ENCODE results near the gene GIGYF2. TPM values are rescaled to one million over a fixed set of nuclear protein-coding genes. Genes with fewer than 3 reads are reported as not detected.

The GIGYF2 gene
- total RNA-seq, 1 experiment from 2014 or later: 29.6 TPM

GRCh38 chr2:232871835-232872736 lies 175.0 kb downstream of the GIGYF2 start:
- in situ Hi-C loops (cut with HindIII; ENCODE audit: low pct_unique_long_range_greater_than_20kb, low sequenced_read_pairs): no loop called here
- no peak for DNase-seq (ENCODE audit: low read depth)

- in situ Hi-C loops (cut with HindIII; ENCODE audit: low pct_unique_long_range_greater_than_20kb, low sequenced_read_pairs): no loop called here
- no peak for DNase-seq (ENCODE audit: low read depth)
Observed at GRCh38 chr2:232872826-232873225, 175.7 kb downstream of the GIGYF2 start.

GRCh38 chr2:232873292-232873908 lies 176.3 kb downstream of the GIGYF2 start:
- DNase-seq (ENCODE audit: low read depth): no peak
- in situ Hi-C loops (cut with HindIII; ENCODE audit: low pct_unique_long_range_greater_than_20kb, low sequenced_read_pairs): no loop called here

GRCh38 chr2:232873909-232874641 lies 176.9 kb downstream of the GIGYF2 start:
- in situ Hi-C loops (cut with HindIII; ENCODE audit: low pct_unique_long_range_greater_than_20kb, low sequenced_read_pairs): no loop called here
- DNase-seq (ENCODE audit: low read depth): no peak

- no peak for DNase-seq (ENCODE audit: low read depth)
- in situ Hi-C loops (cut with HindIII; ENCODE audit: low pct_unique_long_range_greater_than_20kb, low sequenced_read_pairs): no loop called here
Observed at GRCh38 chr2:232874677-232875223, 177.6 kb downstream of the GIGYF2 start.

- DNase-seq (ENCODE audit: low read depth): no peak
- in situ Hi-C loops (cut with HindIII; ENCODE audit: low pct_unique_long_range_greater_than_20kb, low sequenced_read_pairs): no loop called here
Observed at GRCh38 chr2:232875256-232876121, 178.4 kb downstream of the GIGYF2 start.

GRCh38 chr2:232876161-232876977 lies 179.2 kb downstream of the GIGYF2 start:
- DNase-seq (ENCODE audit: low read depth): peak; percentile 74
- in situ Hi-C loops (cut with HindIII; ENCODE audit: low pct_unique_long_range_greater_than_20kb, low sequenced_read_pairs): no loop called here

- DNase-seq (ENCODE audit: low read depth): no peak
- in situ Hi-C loops (cut with HindIII; ENCODE audit: low pct_unique_long_range_greater_than_20kb, low sequenced_read_pairs): no loop called here
Observed at GRCh38 chr2:232876978-232877441, 179.9 kb downstream of the GIGYF2 start.

GRCh38 chr2:232877940-232878511 lies 180.9 kb downstream of the GIGYF2 start:
- in situ Hi-C loops (cut with HindIII; ENCODE audit: low pct_unique_long_range_greater_than_20kb, low sequenced_read_pairs): no loop called here

GRCh38 chr2:232878855-232879617 lies 181.9 kb downstream of the GIGYF2 start:
- no peak for DNase-seq (ENCODE audit: low read depth)
- in situ Hi-C loops (cut with HindIII; ENCODE audit: low pct_unique_long_range_greater_than_20kb, low sequenced_read_pairs): no loop called here

More at GRCh38 chr2:232877940-232878511, 180.9 kb downstream of the GIGYF2 start:
- DNase-seq (ENCODE audit: low read depth): no peak

- DNase-seq (ENCODE audit: low read depth): no peak
- in situ Hi-C loops (cut with HindIII; ENCODE audit: low pct_unique_long_range_greater_than_20kb, low sequenced_read_pairs): no loop called here
Observed at GRCh38 chr2:232879618-232880494, 182.7 kb downstream of the GIGYF2 start.

- DNase-seq (ENCODE audit: low read depth): no peak
- in situ Hi-C loops (cut with HindIII; ENCODE audit: low pct_unique_long_range_greater_than_20kb, low sequenced_read_pairs): no loop called here
Observed at GRCh38 chr2:232880764-232881351, 183.7 kb downstream of the GIGYF2 start.

GRCh38 chr2:232882085-232882484 lies 185.0 kb downstream of the GIGYF2 start:
- in situ Hi-C loops (cut with HindIII; ENCODE audit: low pct_unique_long_range_greater_than_20kb, low sequenced_read_pairs): no loop called here
- no peak for DNase-seq (ENCODE audit: low read depth)

GRCh38 chr2:232882505-232883115 lies 185.5 kb downstream of the GIGYF2 start:
- DNase-seq (ENCODE audit: low read depth): no peak
- in situ Hi-C loops (cut with HindIII; ENCODE audit: low pct_unique_long_range_greater_than_20kb, low sequenced_read_pairs): no loop called here
